ENCODE data around the gene ZNF385B. TPM values are rescaled to one million over a fixed set of nuclear protein-coding genes. Genes with fewer than 3 reads are reported as not detected.
"Not testable (repeated sequence)": the region's sequence is repeated elsewhere in the genome, so short reads cannot be mapped to it uniquely, and the experiment has no call there.

The ZNF385B gene
- total RNA-seq, 1 donor from 2014 or later, result not detected

DNA sequence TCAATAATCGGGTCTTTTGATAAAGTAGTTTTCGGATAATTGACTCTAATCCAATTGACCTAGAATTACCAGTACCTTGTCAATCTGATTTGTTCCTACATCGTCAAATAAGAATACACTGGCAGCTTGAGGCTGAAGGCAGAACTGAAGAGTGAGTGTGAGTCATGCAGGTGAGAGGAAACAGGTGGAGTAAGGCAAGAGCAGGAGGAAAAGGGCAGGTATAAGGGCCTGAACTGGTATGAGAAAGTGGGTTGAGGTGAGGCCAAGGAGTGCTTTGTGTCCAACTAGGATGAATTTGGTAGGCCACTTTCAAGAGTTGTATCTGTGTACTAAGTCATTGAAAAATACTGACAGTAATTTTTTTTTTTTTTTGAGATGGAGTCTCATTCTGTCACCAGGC, 186.0 kb downstream of the ZNF385B start:
- no peak for DNase-seq

GRCh38 chr2:179671043-179671981, 190.1 kb downstream of the ZNF385B start:
- no peak for DNase-seq

DNA sequence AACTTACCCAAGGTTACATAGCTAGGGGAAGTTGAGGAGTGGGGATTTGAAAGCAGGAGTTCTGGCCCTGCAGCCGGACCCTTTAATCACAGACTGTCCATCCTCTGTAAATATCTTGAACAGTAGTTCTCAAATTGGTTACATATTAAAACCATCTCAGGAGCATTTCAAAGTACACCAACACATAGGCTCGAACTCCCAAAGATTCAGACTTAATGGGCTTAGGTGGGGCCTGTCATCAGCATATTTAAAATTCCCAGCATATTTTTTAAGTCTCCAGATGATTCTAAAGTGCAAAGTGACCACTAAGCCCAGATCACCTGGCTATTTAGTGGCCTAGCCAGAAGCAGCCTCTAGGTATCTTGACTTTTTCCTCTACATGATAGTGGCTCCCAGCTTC, 192.2 kb downstream of the ZNF385B start:
- no peak for DNase-seq

DNA sequence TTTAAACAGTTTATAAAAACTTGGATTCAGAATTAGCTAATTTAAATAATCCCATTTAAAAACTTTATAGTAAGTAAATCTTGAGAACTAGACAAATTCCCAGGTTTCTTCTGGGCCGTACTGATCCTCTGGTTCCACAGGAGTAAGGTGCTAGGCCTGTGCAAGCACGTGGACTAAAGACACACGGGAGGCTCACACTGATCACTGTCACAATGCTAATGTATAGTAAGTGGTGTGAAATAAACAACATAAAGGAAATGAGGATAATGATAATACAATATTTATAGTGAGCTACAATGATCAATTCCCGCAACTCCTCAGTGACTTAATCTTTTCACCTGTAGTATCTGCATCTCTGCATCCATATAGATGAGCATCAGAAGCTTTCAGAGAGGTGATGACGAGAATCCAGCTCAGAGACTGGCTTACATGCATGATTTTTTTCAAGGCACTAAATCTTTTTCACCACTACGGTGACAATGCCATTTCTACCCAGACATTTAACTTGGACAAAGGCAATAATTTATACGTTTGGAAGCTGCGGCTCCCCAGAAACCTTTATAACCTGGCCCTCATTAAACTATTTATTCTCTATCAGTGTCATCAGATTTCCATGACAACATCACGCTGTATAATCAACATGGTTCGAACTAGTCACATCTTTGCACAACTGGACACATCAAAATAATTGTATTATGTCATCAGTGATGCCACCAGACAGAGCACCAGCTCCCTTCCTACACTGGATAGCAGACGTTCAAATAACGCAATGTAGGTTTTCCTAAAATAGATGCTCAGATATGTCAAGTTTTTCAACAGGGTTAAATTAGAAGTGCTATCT, 196.2 kb downstream of the ZNF385B start:
- DNase-seq, result no peak

DNA sequence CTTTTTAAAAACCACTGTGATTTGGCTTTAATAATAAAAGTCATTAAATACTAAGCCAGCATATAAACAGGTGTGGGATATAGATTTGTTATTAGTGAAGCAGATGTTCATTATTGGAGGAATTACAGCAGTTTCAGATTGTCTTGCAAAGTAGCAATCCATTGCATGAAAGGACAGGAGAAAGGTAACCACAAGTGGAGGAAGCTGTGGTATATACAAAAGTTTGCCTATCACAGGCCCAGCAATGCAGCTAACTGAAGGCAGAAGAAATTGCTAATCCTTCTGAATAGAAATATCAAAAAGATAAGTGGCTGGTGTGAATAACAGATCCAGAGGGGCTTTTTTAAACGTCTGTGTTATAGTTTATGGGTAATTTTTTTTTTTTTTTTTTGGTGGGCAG, 199.4 kb downstream of the ZNF385B start:
- no peak for DNase-seq

- DNase-seq, result no peak
Measured at GRCh38 chr2:179657068-179657595, 204.3 kb downstream of the ZNF385B start.

- no peak for DNase-seq
Measured at GRCh38 chr2:179655627-179656026, 205.8 kb downstream of the ZNF385B start.

- DNase-seq, result no peak
Measured at GRCh38 chr2:179654806-179655205, 206.6 kb downstream of the ZNF385B start.

DNA sequence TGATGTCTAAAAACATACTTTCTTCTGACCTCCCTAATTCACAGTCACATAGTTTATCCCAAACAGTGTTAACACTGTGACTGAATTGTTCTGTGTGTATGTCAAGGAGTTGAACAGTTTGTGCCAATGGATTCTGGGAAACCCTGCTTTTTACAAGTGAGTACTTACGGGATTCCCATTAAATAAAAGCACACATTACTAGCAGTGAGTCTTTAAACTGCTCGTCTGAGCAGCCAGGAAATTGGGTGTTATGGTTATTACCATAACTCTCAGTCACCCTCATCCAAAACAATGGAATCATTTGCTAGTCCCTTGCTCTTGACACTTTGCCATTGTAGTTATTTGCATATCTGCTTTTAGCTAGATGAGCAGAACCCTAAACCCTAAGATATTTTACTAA, 209.1 kb downstream of the ZNF385B start:
- no peak for DNase-seq

DNA sequence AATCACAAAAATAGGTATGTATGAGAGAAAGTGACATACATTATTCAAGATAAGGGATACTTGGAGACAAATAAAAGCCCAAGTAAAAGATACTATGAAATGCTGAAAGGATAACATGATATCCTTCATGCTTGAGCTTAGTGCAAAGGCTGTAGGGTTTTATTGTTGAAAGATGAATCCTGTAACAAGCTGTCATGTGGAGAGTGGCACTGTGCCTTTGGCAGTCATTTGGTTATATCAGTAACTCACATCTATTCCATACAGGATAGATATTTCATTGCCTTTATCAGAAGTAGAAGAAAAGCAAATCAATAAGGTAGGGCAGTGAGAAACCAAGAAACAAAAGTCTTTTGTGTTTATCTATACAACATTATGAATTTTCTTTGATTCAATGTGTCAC, 211.0 kb downstream of the ZNF385B start:
- DNase-seq, result no peak

DNA sequence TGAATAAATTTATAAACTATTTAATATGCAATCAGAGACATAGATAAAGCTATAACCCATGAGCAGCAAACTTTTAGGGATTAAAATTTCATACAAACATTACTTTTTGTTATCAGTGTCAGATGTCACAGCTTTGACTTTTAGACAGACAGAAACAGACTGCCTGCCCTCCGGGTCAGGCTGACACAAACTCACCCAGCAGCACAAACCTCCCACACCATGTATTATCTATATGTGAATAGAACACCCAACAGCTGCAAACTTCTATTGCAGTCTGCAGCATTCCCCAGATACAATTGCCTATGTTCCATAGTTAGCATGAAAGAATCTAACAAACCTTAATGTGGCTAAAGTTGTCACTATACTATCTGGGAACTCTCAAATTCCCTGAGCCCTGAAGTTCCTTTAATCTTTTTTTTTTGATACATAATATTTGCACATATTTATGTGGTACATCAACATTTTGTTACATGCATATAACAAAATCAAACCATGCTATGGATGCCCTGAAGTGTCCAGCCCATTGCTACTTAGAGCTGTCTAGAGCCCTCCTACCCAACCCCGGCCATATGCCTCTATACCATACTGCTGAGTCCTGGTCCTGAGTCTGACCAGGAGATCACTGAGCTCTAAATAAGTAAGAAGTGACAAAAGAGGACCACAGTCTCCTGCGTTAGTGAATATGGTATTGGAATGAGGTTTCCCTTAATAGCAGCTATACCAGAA, 214.4 kb downstream of the ZNF385B start:
- DNase-seq, result no peak

DNA sequence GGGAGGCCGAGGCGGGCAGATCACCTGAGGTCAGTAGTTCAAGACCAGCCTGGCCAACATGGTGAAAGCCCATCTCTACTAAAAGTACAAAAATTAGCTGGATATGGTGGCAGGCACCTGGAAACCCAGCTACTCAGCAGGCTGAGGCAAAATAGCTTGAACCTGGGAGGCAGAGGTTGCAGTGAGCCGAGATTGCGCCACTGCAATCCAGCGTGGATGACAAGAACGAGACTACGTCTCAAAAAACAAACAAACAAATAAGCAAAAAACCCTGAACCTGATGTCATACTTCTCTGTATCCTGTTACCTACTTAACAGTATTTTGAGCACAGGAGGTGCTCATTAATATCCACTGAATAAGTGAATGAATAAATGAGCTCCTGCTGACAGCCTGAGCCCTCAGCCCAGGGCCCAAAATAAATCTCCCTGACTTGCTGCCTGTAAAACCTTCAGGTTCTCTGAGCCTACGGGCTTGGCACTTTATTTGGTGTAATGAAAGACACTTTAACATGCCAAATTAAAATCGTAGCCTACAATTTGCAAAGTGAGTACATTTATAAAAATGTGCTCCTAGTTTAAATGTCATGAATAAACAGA, 215.1 kb downstream of the ZNF385B start:
- DNase-seq, result no peak

- DNase-seq, result no peak
Measured at GRCh38 chr2:179645047-179645446, 216.4 kb downstream of the ZNF385B start.

GRCh38 chr2:179642462-179642861, 218.9 kb downstream of the ZNF385B start:
- DNase-seq, result no peak

DNA sequence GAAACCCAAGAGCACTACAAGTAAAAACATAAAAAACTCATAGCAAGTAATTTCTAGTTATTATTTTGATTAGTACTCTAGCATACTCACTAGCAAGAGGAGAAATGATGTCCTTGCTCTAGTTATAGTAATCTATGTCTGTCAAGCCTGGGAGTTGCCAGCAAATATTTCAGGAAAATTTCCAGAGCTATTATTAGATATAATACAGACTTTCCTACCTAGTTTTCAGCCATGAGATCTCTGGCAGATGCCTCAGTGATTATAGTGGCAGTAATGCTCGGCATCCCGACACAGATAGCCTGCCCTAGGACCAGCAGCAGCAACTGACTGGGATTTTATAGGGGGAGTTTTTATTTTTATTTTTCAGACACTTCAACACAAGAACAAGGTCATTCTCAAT, 224.4 kb downstream of the ZNF385B start:
- no peak for DNase-seq

DNA sequence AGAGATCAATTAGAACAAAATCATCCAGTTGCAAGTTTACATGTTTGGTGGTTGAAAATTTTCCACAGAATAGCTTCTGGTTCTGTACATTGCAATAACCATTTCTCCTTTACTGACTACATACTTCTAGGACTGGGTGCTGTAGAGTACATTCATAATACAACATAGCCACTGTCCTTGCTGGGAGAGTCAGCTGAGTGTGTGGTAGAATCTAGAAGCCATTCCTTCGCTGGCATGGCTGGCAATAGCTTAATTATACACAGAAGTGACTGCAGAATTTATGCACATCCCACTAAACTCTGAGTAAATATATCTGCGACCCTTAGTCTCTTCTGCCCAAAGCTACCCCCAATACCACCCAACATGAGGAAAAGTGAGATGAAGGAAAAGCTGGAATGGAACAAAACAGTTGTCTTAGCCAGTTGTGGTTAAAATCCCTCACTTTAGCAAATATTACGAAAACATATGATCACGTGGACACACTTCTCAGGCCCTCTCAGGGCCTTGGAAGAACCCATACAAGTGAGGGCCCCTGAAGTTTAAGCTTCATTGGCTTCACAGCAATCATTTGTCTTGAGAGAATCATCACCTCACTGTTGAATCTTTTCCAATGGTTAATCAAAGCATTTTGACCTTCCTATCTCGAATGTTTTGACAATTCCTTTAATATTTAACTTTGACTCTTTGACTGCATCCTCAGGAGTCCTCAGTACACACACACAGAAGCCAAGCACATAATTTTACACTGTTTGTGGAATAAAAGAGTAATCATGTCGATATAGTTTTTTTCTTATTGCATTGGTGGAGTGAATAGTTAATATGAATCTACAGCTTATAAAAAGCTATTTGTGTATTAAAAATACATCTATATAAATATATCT, 225.1 kb downstream of the ZNF385B start:
- no peak for DNase-seq

- not testable (repeated sequence) for DNase-seq
Measured at GRCh38 chr2:179631769-179632385, 229.5 kb downstream of the ZNF385B start.

DNA sequence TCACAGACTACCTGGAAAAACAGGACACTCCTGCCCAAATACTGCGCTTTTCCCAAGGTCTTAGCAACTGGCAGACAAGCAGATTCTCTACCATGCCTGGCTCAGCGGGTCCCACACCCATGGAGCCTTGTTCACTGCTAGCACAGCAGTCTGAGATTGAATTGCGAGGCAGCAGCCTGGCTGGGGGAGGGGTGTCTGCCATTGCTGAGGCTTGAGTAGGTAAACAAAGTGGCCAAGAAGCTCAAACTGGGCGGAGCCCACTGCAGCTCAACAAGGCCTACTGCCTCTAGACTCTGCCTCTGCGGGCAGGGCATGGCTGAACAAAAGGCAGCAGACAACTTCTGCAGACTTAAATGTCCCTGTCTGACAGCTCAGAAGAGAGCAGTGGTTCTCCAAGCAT, 231.6 kb downstream of the ZNF385B start:
- DNase-seq, result not testable (repeated sequence)

DNA sequence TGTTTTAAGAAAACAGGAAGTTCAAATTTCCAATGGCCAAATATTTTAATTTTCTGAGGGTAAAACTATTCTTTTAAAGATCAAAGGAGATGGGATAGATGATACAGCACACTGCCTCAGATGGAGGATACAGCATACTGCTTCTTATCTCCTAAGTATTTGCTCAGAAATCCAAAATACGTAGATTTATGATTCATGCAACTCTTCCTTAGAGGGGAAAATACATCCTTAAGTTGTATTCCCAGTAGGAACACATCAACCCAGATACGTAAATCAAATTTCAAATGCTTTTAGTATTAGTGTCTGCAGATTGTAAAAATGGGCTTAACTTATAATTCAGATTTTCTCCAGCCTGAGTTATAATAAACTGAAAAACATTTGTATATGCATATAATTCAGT, 235.2 kb downstream of the ZNF385B start:
- DNase-seq, result no peak

DNA sequence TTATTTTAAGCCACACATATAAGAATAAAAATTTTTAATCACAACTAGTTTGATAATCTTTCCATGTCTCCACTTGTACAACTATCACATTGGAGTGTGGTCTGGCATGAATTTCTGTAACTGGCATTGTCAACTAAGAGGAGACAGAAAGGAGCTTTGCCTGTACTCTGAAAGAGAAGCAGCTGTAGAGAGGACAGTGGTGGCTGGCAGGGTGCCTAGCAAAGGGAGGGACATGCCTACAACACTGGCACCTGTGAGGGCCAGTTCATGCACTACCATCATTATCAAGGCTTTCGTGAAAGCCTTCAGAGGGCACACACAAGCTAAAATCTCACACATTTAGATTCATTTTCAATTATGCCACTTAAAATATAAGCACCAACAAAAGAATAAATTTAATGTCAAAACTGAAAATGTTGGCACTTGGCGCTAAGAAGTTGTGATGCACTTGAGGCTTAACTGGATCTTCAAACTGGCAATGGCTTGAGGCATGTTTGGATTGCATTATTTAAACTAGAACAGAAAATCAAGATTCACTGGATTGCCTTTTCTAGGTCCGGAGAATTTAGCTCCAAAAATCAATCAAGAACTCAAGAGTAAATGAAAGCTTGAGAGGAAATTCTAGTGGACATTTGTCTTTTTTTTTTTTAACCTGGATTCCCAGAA, 238.6 kb downstream of the ZNF385B start:
- DNase-seq, result no peak

All from dermis blood vessel endothelial cell (primary cell).